ENCODE data around the gene PCSK6.

DNA sequence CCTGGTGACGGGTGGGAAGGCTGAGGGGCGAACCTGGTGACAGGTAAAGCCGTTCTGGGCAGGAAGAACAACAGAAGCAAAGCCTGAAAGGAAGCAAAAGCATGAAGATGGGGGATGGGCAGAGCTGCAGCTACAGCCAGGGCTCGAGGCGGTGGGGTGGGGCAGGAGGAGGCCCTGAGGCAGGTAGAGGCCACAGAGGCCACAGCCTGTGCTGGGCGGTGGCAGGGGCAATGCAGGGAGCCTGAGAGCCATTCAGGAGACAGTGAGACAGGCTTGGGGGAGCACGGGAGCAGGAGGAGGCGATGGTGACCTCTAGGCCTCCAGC is 8.2 kb downstream of the PCSK6 start:
- TF ChIP-seq, protein P1, sequence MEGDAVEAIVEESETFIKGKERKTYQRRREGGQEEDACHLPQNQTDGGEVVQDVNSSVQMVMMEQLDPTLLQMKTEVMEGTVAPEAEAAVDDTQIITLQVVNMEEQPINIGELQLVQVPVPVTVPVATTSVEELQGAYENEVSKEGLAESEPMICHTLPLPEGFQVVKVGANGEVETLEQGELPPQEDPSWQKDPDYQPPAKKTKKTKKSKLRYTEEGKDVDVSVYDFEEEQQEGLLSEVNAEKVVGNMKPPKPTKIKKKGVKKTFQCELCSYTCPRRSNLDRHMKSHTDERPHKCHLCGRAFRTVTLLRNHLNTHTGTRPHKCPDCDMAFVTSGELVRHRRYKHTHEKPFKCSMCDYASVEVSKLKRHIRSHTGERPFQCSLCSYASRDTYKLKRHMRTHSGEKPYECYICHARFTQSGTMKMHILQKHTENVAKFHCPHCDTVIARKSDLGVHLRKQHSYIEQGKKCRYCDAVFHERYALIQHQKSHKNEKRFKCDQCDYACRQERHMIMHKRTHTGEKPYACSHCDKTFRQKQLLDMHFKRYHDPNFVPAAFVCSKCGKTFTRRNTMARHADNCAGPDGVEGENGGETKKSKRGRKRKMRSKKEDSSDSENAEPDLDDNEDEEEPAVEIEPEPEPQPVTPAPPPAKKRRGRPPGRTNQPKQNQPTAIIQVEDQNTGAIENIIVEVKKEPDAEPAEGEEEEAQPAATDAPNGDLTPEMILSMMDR (IDR thresholded peaks at IDR 0.05), result no peak
- TF ChIP-seq POLR2A (IDR thresholded peaks at IDR 0.05), result no peak

Measured in Peyer's patch (tissue), 4 donors.